AG09309 (cell line): ENCODE data around the gene CROCC2.

Experiments used
- DNase-seq: peaks from one replicate; pipeline ENCODE4 v3.0.0-alpha.2; 2010; ENCODE audit warnings: low read depth
- H3K4me3 ChIP-seq: 2 replicates; pipeline ENCODE4 v1.5.1; 2011; ENCODE audit warnings: mild to moderate bottlenecking, low read depth, low read length, moderate library complexity; ENCODE audit not compliant: control insufficient read depth
- TF ChIP-seq, protein P1 (sequence below): IDR thresholded peaks from 2 replicates; pipeline ENCODE4 v1.5.1; 2011; ENCODE audit warnings: mild to moderate bottlenecking, low read depth, low read length, inconsistent platforms; ENCODE audit not compliant: insufficient read depth, control insufficient read depth; ENCODE audit errors: missing control alignments

CROCC2 gene

DNA sequence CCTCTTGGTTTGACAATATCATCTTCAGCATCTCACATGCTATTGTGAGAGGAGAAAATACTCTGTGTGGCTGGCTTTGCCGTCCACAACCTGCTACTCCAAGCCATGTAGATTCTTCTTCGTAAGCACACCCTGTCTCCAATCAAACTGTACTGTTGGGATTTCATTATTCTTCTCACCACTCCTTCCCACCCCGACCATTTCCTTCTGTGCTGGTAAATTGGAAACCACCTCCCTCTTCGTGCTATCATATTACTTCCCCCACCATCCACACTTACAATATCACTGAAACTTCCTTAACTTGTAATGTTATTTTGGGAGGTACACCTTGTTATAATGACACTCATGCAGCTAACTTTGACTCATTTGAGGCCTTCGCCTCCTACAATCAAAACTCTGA lies 40.7 kb upstream of the CROCC2 start:
- no peak for DNase-seq
- H3K4me3 ChIP-seq: no peak overlapping the region
- TF ChIP-seq, protein P1, sequence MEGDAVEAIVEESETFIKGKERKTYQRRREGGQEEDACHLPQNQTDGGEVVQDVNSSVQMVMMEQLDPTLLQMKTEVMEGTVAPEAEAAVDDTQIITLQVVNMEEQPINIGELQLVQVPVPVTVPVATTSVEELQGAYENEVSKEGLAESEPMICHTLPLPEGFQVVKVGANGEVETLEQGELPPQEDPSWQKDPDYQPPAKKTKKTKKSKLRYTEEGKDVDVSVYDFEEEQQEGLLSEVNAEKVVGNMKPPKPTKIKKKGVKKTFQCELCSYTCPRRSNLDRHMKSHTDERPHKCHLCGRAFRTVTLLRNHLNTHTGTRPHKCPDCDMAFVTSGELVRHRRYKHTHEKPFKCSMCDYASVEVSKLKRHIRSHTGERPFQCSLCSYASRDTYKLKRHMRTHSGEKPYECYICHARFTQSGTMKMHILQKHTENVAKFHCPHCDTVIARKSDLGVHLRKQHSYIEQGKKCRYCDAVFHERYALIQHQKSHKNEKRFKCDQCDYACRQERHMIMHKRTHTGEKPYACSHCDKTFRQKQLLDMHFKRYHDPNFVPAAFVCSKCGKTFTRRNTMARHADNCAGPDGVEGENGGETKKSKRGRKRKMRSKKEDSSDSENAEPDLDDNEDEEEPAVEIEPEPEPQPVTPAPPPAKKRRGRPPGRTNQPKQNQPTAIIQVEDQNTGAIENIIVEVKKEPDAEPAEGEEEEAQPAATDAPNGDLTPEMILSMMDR: no peak

DNA sequence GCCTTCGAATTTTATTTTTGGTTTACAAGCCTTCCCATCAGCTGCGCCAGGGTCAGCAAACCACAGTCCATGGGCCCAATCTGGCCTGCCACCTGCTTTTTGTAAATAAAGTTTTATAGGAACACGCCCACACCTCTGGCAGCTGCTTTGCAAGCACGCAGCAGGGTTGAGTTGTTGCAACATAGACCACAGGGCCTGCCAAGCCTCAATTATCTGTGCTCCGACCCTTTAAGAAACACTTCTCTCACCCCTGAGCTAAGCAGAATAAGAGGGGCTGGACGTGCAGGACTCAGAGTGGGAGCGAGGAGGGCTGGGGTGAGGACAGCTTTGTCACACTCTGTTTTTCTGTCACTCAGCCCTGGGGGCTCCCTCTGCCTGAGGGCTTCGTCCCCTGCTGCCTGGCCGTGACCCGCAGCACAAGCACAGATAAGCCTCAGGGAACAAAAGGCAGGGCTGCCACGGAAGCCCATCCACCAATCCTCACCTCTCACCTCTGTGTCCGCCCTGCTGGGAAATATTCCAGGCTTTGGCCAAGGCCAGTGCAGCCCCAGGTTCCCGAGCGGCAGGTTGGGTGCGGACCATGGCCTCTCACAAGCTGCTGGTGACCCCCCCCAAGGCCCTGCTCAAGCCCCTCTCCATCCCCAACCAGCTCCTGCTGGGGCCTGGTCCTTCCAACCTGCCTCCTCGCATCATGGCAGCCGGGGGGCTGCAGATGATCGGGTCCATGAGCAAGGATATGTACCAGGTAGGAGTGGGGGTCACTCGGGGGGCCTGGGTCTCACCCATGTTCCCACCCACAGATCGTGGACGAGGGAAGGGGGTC lies 37.6 kb upstream of the CROCC2 start, which contains the start of gene AGXT:
Gene AGXT (plus strand): TSS at position 539 of the 823 bp plus-strand sequence. CDS start 42 bp downstream, at position 581.
- TF ChIP-seq, protein P1: no peak
- peak; percentile 3 for DNase-seq
- no peak within 1 kb of the TSS for H3K4me3 ChIP-seq

DNA sequence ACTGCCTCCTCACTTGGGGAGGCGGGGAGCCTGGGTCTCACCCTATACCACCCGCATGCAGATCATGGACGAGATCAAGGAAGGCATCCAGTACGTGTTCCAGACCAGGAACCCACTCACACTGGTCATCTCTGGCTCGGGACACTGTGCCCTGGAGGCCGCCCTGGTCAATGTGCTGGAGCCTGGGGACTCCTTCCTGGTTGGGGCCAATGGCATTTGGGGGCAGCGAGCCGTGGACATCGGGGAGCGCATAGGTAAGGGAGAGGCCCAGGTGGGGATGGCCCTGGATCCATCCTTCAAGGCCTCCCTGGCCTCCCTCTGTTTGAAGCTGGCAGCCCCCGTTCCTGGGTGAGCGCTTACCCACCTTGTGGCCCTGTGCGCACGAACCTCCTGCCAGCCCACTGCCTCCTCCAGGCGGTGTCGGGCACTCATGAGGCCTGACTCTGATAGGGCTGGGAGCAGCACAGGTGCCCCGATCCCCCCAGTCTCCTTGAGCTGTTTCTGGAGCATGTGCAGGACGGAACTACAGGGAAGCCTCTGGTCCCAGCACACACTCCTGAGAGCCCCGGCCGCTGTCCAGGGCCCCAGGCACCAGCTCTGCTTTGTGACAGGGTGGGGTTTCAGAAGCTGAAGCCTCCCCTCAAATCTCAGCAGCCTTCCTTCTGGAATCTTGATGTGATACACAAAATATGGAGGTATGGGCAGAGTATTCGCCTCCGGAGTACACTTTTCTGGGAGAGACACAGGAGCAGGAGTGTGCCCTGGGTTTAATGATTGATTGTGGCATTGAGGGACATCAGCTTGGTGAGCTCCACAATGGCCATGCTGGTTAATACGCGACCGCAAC lies 36.8 kb upstream of the CROCC2 start:
- no peak for DNase-seq
- TF ChIP-seq, protein P1: no peak

DNA sequence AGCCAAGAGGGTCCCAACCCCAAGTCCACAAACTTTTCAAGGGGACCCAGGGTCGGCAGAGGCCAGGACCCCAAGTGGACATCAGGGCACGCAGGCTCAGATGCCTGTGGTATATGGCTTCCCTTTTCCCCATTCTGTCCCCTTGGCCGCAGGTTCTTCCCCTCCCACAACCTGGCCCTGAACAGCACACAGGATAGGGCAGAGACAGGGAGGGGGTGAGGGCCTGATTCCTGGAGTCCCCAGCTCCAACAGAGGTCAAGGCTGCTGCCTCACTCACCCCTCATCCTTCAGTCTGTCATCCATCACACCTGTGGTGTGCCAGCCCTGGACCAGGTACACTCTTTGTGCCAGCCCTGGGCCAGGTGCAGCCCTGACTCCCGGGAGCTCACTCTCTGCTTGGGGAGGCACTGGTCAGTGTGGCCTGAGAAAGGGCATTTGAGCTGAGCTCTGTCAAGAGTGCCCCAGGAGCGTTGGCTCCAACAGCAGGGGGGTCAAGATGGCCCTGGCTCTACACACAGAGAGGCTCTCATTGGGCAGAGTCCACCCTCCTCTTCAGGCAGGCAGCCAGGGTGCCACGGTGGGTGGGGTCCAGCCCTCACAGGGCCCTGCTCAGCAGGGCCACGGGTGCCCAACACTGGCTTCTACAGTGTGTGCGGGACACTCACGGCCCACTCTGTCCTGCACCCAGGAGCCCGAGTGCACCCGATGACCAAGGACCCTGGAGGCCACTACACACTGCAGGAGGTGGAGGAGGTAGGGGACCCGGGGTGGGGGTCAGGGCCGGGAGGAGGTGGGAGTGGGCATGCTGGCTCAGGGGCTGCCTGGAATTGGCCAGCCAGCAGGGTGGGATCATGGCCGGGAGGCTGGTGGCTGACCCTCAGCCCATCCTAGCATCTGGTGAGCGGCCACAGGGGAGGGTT lies 35.9 kb upstream of the CROCC2 start:
- DNase-seq: no peak
- TF ChIP-seq, protein P1: no peak
- H3K4me3 ChIP-seq: no peak overlapping the region

More for the DNA sequence above, 36.8 kb upstream of the CROCC2 start:
- no peak overlapping the region for H3K4me3 ChIP-seq

DNA sequence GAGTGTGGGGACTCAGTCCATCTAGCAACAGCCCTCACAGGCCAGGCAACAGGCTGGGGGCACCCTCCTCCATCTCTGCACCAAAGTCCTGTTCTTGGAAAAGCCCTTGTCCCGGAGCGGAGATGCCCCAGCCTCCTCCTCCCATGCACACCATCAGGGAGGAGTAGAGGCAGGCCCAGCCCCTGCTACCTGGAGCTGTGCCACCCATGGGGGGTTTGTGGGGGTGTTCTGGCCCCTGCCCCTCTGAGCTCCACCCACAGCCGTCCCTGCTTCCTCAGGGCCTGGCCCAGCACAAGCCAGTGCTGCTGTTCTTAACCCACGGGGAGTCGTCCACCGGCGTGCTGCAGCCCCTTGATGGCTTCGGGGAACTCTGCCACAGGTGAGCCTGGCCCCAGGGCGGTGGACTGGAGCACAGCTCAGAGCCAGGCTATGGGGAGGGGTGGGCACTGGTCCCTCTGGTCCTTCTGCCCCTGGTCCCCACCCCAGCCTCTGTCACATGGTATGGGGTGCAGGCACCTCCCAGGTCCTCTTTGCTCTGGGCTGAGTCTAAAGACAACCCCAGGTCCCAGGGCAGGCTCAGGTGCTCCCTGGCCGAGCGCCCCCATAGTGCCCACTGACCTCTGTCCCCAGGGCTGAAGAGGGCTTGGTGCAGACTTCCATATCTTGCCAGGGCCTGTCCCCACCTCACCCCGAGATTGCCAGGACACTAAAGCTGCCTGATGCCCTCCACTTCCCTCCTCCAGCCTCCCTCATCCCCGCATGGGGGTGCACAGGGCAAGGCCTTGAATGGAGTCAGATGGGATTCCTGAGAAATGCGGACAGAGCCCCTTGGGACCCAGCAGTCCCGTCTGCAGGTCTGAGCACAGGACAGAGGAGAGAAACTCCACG lies 34.8 kb upstream of the CROCC2 start:
- TF ChIP-seq, protein P1: no peak
- DNase-seq: no peak
- no peak overlapping the region for H3K4me3 ChIP-seq
